HG03565 (cell line): ENCODE results near the gene NCOA1.
"Not testable (repeated sequence)": the region's sequence is repeated elsewhere in the genome, so short reads cannot be mapped to it uniquely, and the experiment has no call there.

Source experiments
- ATAC-seq: cut with Tn5 transposase; IDR thresholded peaks from one replicate; pipeline ENCODE4 v1.9.1; 2021; ENCODE audit warnings: mild to moderate bottlenecking, moderate library complexity; ENCODE audit not compliant: unreplicated experiment

Gene NCOA1

GRCh38 chr2:24771764-24772586, 280.9 kb downstream of the NCOA1 start:
- ATAC-seq: no peak

DNA sequence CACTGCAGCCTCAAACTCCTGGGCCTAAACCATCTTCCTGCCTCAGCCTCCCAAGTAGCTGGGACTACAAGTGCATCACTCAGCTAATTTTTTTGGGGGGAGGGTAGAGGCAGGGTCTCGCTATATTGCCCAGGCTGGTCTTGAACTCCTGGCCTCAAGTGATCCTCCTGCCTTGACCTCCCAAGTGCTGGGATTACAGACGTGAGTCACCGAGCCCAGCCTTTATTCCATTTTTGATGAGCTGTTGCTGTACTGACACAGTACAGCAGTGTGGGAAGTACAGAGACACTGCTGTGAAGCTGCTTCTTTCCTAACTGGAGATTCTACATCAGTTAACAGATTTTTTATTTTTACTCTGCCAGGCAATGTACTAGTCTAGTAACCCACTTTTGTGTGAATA, 283.3 kb downstream of the NCOA1 start:
- ATAC-seq: no peak

DNA sequence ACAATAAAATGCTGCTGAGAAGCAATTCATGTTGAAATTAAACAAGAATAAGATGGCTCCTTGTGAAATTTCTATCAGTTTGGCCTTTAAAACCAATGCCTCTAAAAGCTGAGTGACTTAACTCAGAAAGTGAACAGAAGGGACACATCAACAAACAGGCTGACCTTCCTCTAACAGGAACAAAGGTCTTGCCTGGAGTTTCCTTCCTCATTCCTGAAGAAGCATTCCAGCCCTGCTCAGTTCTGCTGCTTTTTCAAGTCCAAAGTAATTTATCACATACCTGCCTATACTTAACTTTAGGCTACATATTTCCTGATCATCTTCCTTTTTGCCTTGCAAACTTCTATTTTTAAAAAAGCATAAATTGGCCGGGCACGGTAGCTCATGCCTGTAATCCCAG, 288.1 kb downstream of the NCOA1 start:
- ATAC-seq: no peak

- ATAC-seq: no peak
These were observed 292.6 kb downstream of the NCOA1 start for GRCh38 chr2:24783641-24784040.

DNA sequence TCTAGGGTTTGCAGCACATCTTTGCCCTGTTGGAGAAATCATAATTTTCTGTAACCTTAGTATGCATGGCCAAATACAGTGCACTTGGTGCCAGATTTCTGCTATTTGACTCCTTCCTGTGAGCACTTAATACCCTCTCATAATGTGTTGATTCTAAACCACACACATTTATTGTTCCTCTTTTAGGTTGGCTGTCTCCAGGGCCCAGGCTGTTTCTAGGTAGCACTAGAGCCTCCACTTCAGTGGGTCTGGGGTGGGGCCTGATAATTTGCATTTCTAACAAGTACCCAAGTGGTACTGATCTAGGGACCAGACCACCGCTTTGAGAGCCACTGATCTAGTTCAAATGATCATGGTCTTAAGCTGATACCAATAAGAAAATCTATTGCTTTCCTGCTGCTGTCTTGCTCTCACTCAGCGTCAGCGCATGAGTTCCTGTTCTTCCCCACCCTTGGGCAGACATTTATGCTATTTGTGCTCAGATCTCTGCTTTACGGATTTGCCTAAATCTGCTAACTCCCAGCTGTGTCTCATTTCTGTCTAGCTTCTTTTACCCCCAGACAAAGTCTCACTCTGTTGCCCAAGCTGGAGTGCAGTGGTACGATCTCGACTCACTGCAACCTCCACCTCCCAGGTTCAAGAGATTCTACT, 294.7 kb downstream of the NCOA1 start:
- ATAC-seq: no peak

DNA sequence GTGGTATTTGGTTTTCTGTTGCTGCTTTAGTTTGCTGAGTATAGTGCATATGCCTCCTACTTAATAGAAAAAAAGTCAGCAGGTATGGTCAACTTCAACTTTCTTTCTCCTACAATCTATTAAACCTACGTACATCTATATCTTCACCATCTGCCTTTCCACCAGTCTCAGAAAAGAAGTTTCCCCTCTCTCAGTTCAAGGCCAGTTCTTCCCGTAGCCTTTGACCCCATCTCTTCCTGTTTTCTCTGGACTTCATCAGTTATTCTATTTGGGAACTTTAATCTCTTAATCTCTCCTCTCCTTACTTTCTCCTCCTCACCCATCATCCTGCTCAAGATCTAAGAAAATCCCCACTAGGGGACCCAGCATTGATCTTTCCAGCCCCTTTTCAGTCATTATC, 296.5 kb downstream of the NCOA1 start:
- ATAC-seq: no peak

GRCh38 chr2:24788816-24789215, 297.8 kb downstream of the NCOA1 start:
- ATAC-seq: no peak

DNA sequence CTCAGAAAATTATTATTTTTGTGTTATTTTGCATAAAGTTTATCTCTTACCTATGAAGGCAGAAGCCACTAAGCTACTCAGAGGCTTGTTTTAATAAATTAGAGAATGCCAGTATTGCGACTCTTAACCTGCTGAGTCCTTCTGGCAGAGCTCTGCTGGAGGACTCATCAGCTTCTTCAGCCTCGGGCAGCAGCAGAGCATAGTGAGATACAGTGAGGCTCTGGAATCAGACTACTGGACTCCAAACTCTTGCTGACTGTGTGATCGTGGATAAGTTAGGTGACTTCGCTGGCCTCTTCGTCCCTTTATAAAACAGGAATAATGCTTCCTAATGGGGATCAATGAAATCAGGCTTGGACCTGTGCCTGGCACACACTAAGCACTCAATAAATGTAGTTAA, 300.4 kb downstream of the NCOA1 start:
- no peak for ATAC-seq

DNA sequence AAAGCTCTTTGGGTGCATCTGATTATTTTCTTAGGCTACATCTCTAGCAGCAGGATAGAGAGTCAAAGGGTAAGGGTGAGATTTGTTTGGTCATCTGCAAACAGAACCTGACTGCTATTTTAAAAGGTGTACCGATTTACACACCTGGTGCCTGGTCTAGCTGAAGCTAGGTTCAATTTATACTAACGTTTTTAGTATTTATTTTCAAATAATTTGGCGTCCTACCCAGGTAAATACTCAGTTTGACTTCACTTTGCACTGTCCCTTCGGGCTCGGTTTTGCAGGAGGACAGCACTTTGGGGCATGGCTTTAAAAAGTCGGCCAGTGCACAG, 301.5 kb downstream of the NCOA1 start:
- ATAC-seq: no peak

GRCh38 chr2:24792874-24793760, 302.1 kb downstream of the NCOA1 start, which contains the start of the genes CENPO and PTRHD1:
CENPO (plus strand) TSS chr2:24793425; CDS start chr2:24793920, 495 bp downstream.
PTRHD1 (minus strand) TSS chr2:24793391; CDS start chr2:24793377, 14 bp downstream.
- ATAC-seq: peak; percentile 87

DNA sequence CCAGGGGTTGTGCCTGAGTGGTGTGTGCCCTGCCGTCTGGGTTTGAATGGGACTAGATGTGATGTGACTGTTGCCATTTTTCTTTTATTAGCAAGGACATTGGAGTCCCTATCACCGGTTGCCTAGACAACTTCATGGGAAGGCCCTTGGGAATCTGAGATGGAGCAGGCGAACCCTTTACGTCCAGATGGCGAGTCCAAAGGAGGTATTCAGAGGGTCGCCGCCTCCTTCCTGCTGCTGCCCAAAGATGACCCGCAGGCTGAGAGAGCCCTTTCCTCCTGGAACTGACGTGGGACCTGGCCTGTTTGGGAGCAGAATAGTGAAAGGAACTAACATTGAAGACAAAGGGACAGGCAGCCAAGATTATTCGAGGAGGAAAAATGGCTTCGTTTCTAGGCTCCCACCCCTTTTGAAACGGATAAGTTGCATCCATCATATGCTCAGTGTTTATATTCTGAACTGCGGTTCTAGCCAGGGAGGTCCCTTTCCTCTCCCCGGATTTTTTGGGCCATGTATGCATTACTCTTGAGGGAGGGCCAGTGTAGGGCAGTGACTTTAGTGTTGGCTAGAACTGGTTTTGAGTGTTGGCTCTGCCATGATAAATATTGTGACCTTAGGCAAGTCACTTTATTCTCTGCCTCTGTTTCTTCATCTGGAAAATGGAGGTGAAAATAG, 302.8 kb downstream of the NCOA1 start:
- no peak for ATAC-seq

DNA sequence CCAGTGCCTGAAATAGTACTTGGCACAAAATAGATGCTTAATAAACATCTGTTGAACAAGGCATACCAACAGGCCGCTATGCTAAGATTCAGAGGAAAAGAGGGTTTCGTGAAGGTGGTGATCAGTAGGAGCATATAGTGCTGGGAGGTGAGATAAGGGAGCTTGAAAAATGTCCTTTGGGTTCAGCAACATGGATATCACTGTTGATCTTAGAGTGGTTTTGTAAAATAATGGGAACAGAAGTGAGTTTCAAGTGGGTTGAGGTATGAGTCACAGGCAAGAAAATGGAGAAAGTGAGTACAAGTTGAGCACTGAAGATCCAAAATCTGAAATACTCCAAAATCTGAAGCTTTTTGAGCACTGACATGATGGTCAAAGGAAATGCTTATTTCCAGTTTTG, 306.6 kb downstream of the NCOA1 start:
- ATAC-seq: no peak

- not testable (repeated sequence) for ATAC-seq
These were observed 309.4 kb downstream of the NCOA1 start for GRCh38 chr2:24800487-24800886.

DNA sequence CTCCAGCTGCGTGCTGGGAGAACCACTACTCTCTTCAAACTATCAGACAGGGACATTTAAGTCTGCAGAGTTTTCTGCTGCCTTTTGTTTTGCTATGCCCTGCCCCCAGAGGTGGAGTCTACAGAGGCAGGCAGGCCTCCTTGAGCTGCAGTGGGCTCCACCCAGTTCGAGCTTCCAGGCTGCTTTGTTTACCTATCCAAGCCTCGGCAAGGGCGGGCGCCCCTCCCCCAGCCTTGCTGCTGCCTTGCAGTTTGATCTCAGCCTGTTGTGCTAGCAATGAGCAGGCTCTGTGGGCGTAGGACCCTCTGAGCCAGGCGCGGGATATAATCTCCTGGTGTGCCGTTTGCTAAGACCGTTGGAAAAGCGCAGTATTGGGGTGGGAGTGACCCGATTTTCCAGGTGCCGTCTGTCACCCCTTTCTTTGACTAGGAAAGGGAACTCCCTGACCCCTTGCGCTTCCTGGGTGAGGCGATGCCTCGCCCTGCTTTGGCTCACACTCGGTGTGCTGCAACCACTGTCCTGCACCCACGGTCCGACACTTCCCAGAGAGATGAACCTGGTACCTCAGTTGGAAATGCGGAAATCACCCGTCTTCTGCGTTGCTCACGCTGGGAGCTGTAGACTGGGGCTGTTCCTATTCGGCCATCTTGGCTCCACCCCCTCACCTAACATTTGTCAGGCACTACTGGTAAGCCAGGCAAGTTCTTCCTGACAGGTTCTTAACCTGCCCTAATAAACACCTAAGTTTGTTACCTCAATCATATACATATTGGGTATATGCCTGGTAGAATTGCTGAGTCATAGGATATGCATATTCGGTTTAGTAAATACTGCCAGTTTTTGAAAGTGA, 315.0 kb downstream of the NCOA1 start:
- not testable (repeated sequence) for ATAC-seq

- no peak for ATAC-seq
These were observed 315.6 kb downstream of the NCOA1 start for GRCh38 chr2:24806661-24807036.

DNA sequence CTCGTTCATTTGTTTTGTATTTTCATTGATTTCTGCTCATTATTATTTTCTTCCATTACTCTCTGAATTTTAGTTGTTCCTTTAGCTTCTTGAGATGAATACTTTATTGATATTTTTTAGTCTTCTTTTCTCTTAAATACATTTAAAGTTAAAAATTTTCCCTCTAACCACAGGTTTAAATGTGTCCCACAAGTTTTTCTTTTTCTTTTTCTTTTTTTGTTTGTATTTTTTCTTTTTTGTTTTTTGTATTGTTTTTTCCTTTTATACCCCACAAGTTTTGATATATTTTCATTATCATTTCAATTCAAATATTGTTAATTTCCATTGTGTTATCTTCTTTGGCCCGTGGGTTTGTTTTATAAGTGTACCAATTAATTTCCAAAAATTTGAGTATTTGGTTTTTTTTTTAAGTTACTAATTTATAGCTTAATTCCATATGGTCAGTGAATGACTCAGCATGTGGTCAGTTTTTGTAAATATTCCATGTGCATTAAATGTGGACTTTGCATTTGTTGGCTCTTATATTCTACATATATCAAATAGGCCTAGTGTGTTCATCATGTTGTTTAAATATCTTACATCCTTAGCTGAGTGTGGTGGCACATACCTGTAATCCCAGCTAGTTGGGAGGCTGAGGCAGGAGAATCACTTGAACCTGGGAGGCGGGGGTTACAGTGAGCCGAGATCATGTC, 318.4 kb downstream of the NCOA1 start:
- ATAC-seq: no peak

DNA sequence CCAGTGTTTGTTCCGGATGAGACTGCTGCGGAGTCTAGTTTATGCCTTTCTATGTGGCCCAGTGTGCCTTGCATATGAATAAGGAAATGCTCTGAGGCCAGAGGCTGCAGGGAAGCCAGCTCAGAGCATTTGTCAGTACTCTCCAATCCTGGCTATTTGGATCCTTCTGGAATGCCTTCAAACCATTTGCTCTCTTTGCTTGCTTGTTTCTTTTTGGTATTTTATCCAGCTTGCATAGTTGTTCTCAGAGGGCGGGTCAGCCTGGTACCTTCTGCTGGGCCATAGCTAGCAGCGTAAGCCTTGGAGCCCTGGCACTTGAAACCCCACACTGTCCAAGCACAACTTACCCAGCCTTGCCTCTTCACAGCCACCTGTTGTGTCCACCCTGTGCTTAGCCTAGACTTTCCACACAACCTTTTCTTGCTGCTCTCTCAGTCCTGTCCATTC, 322.7 kb downstream of the NCOA1 start:
- no peak for ATAC-seq

- no peak for ATAC-seq
These were observed 323.5 kb downstream of the NCOA1 start for GRCh38 chr2:24814516-24814915.

DNA sequence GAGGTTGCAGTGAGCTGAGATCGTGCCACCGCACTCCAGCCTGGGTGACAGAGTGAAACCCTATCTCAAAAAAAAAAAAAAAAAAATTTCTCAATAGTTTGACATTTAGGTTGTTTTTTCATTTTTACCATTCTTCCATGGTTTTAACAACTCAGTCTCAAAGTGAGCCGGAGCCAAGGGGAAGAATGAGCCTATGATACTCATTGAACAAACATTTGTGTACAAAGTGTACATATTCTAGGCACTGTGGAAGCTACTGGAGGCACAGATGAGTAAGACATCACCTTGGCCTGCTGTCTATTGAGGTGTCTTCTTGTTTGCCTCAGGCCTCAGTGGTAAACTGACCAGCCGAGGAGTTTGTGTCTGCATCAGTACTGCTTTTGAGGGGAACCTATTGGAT, 324.1 kb downstream of the NCOA1 start:
- ATAC-seq: no peak
